Hematopoietic multipotent progenitor cell treated with erythropoietin and hydrocortisone succinate and interleukin-3 and kit ligand, for 6 days (in vitro differentiated cells): ENCODE measurements around the gene DOK6.
A peak's percentile ranks its signal among the peaks of the same experiment; 100 is the strongest.
"Not testable (repeated sequence)": the region's sequence is repeated elsewhere in the genome, so short reads cannot be mapped to it uniquely, and the experiment has no call there.

ENCODE experiments used
- DNase-seq: peaks from one replicate; pipeline ENCODE4 v3.0.0-alpha.2; 2015

DOK6 gene

DNA sequence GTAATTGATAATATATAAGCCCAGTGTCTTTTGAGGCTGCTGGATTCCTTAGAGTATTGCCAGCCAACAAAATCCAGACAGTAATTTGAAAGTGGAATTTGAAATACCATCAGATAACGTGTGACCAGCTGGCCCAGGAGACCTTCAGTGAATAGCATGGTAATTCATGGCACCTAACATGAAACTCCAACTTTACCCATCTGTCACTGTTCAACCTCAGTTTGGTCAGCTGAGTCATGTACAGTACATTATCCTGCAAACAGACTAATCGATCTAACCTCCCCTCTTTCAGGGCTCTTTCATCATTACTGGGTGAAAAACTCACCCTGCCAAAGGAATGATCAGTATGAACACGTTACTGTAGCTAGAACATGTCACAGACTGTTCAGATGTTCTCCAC lies 230.6 kb downstream of the DOK6 start:
- DNase-seq: no peak

DNA sequence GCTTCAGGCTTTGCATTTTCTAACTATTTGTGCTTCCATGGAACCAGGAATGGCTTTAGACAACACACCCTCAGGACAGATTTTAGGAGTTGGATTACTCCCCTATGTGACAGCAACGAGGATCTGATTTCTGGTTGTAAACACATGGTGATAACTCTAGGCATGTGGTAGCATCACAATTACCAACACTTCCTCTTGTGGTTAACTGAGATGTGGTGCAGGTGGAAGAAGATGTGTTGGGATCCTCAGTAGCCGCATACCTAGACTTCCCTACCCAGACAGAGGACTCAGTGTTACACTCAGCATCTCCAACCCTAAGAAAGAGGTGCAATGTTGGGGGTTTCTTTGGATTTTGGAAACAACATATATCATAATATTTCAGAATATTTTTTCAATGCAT lies 234.8 kb downstream of the DOK6 start:
- DNase-seq: no peak

DNA sequence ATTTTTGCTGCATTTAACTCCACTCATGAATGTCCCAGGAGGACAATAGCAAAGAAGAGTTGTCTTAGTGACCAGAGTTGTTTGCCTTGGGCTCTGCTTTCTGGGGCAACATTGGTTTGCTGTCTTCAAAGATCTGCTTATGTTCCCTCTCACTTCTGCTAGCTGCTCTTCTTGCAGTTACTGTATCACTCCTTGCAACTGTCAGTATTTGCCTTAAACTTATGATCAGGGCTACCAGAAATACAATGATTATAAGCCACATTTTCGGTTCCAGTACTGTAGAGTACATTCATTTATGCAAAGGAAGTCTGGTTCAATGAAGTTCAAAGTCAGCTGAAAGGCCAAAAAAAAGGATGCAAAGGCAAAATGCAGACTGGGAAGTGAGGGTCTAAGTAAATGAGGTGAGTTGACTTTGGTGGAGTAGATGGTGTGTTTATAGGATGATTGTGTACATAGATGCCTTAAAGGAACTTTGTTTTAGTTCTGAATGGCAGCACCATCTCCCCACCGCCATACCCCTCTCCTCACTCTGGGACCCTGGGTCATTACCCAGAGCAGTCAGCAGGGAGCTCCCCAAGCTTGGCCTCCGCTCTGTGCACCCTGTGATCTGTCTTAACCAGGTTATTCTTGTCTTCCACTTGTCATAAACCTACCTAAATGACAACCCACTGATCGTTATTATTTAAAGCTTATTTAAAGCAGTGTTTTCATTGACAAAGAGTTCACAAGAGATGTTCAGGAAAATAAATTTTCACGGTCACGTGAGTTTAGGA lies 236.0 kb downstream of the DOK6 start:
- peak; percentile 2 for DNase-seq

DNA sequence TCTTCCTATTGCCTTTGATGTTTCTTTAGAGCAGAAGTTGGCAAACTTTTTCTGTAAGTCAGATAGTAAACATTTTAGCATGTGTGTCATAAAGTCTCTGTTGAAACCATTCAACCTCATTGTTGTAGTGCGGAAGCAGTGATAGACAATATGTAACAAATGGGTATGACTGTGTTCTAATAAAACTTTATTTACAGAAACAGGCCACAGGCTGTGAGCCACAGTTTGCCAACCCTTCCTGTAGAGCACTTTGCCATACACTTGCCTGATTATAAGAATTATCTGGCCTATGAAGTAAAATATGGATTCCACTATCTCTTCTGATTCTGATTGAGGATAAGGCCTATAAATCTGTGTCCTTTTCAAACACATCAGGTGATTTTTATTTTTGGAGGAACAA lies 237.4 kb downstream of the DOK6 start:
- DNase-seq: no peak

DNA sequence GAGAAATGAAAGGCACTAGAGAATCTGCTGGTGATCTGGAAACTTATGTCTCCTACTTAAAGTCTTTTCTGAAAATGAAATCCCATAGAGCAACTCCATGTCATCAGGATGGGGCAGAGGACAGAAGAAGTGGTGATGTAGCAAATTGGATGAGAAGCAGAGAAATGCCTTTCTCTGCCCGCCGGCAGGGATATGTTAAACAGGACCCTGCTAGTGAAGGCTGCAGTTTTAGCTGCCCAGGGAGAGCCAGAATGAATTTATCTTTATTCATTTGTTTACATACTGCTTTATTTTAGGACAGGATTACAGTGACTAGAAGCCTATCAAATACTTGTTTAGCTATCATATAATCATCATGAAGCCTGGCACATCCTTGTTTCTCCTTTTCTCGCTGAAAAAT lies 247.0 kb downstream of the DOK6 start:
- no peak for DNase-seq

DNA sequence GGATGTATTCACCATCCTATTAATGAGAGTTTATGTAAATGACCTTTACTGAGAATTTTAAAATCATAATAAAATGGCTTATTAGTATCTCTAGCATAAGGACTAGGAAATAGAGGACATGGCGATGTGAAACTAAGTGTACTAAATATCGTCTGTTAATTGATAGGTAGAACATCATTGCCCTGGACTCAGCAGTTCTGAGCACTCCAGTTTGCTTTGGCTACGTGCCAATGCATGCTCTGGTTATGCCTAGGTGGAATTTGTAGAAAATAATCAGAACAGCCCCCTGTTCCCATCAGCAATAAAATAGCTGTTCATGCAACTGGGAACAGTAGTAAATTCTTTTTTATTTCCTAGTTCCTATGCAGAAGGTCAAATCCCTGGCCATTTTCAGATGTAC lies 247.8 kb downstream of the DOK6 start:
- DNase-seq: no peak

DNA sequence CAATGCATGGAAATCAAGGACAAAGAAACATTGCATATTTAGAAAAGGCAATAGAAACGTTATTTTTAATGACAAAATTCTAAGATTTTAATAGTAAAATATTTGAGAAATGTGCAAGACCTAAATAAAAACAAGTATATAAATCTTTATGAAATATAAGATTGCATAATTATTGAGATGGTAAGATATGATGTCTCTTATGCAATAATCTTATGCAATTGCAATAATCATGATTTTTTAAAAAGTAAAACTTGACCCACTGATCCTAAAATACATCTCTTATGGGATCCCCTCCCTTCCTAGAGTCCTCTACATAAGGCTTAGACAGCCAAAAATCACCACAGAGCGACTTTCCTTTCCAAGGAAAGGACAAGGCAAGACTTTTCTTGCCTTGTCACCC lies 249.0 kb downstream of the DOK6 start:
- no peak for DNase-seq

DNA sequence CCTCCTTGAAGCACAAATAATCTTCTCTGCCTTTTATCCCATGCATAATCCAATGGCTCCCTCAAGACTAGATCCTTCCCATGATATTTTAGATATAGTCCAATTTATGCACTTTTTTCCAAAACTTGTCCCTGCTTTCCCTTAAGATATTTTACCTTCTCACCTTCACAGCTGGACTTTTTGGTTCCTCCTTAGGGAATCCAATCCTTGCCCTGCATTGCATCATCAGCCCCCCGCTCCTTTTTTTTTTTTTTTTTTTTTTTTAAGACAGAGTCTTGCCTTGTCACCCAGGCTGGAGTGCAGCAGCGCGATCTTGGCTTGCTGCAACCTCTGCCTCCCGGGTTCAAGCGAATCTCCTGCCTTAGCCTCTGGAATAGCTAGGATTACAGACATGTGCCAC lies 250.6 kb downstream of the DOK6 start:
- DNase-seq: no peak

DNA sequence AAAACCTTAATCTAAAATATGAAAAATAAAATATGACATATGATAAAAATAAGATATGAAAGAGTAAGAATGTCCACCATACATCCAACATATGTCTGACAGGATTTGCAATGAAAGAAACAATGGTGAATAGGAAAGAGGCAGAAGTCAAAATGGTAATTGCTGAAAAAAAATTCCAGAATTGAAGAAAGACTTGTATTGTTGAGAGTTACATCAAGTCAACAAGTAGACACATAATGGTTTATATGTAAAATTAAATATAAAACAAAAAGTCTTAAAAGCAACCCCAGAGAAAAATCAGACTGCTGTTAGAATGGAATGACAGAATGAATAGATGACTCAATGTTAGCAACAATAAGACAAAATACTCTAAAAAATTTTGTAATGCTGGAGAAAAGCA lies 255.1 kb downstream of the DOK6 start:
- no peak for DNase-seq

DNA sequence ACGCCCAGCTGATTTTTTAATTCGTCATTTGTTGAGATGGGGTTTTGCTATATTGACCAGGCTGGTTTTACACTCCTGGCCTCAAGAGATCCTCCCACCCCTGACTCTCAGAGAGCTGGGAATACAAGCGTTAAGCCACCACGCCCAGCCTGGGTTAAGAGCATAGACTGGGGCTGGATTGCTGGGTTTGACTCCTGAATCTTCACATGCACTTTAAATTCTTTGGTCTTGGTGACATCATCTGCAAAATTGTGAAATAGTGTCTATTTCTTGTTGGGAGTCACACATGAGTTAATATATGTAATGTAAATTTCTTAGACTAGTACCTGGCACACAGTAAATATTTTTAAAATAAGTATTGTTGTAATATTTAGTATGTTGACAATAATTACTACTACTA lies 257.4 kb downstream of the DOK6 start:
- DNase-seq: no peak

DNA sequence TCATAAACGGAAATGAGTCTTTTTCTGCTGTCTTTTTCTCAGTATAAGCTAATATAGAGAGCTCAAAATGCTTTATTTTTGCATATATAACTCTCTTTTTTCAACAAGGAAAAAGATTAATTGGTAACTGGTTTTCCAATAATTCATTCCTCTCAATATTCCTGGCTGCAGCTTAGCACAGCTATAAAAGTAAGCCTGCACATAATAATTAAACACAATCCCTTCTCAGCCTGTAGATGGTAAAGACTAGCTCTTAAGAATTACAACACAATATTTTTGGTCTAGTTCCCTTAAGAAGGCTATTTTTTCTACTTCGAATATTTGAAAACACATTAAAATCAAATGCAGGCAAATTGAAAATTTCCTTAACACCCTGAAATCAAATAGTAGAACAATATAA lies 258.0 kb downstream of the DOK6 start:
- no peak for DNase-seq

DNA sequence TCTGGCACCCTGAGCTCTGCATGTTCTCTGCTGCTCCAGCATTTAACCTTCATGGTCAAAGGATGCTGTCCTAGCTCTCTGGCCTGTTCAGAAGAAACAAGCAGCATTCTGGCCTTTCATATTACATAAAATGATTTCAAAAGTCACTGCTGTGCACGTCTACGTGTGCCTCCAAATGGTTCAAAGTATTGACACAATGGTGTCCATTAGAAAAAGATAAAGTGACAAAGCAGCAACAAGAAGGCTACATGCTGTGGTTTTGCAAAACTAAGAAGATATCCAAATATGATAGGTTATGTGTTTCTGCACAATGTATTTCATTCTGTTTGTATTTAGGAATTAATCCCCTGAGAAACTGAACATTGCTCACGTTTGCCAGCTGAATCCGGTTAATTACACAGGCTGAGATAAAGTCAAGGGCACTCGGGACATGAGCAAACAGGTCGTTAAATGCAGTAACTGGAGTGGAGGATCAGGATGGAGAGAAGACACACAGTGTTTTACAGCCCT lies 258.5 kb downstream of the DOK6 start:
- DNase-seq: no peak

DNA sequence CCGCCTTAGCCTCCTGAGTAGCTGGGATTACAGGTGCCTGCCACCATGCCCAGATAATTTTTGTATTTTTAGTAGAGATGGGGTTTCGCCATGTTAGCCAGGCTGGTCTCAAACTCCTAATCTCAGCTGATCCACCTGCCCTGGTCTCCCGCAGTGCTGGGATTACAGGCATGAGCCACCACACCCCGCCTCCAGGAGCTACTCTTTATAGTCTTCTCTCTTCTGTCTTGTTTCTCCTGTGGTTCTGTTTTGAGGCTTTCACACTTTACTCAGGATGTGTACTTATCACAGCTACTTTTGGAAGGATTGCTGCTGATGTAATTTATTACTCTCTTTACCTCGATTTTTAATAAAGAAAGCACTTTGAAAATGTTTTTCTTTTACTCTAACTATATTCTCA lies 261.4 kb downstream of the DOK6 start:
- not testable (repeated sequence) for DNase-seq

DNA sequence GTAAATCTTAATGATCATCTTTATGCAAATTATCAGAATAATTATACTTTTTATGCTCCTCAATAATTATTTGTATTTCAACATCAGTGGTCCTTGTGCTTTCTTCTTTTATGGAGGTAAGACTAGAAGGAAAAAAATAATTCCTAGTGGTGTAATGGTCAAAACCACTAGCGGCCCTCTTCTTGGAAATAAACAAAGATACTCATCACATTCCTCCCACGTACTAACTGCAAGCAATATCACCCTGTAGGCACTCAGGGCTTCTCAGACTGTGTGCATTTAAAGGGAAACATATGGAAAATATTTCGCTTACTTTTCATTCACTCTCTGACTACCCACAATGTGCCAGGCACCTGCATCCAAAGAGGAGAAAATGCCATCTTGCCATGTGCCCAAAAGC lies 263.7 kb downstream of the DOK6 start:
- no peak for DNase-seq

DNA sequence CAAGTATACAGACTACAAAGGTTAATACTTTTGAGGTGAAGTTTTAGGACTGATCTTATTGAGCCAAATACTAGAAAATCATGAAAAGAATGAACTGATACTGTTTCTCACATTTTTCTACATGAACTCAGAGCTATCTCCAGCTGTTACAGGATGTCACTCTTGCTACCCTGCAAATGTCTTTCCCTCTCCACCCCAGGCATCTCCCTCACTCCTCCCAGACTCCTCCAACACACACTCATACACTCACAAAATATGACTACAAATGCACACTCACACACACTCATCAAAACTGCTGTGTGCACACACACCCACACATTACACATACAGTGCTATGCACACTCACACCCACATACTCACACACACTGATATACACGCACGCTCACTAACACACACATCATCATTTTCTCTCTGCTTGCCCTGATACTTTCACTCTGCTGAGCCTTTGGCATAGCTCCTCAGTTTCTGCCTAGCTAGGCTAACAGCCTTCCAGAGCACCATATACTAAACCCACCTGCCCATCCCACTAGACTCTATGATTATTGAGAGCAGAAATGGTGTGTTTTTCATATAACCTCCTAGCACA lies 273.7 kb downstream of the DOK6 start:
- no peak for DNase-seq

DNA sequence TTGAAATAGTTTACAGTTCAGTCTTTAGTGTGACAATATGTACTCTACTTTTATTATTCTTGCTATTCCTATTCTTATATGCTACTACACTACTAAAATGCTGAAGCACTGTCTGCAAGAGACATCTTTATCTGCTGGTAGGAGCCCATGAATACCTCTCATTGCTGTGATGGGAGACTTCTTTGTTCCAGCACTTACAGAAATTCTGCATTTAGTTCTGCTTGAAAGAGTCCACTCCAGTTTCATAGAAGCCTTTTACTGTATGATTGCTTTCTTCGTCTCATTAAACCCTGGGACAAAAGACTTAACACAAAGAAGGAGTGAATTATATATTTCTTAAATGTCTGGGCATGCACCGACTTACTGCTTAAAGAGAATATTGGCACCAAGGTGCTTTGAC lies 274.3 kb downstream of the DOK6 start:
- no peak for DNase-seq

DNA sequence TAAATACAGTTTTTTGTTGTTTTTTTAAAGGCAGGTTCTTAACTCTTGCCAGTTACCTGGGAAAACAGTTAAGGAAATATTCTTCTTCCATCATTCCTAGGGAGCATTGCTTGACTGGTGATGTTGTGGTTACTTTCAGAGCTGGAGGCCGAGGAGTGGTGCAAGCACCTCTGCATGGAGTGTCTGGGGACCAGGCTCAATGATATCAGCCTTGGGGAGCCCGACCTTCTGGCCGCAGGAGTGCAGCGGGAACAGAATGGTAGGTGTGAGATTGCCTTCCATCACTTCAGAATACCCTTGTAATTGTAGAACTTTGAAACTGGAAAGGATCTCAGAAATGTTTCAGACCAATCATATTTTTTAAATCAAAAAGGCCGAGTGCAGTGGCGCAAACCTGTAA lies 276.9 kb downstream of the DOK6 start:
- DNase-seq: no peak

DNA sequence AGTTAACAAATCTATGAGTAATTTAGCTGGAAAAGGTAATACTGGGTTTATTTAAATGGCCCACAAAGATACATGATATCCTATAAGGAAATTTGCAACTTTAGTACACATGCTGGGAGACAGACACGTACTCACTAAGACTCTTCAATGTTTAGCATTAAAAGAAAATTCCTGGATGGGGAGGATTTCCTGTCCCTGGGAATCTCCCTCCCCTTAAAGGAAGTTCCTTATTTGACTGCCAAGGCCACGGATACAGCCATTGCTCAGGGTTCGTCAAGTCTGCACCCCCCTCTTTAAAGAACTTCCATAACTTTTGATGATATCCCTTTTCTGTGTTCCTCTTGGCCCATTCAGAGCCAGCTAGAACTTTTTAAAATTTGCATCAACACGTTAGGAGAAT lies 279.4 kb downstream of the DOK6 start:
- no peak for DNase-seq

DNA sequence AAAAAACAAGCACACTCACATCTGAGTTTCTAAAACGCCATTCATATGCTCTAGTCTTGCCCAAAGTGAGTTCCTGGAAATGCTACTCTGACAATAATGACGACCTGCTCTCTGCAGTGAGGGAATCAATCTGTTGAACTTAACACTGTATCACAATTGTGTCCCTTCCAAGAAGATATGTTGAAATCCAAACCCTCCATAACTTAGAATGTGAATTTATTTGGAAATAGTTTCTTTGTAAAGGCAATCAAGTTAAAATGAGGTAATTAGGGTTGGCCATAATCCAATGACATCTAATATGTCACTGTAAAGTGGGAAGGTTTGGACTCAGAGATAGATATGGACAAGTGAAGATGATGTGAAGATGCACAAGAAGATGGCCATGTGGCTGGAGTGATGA lies 282.5 kb downstream of the DOK6 start:
- DNase-seq: no peak

DNA sequence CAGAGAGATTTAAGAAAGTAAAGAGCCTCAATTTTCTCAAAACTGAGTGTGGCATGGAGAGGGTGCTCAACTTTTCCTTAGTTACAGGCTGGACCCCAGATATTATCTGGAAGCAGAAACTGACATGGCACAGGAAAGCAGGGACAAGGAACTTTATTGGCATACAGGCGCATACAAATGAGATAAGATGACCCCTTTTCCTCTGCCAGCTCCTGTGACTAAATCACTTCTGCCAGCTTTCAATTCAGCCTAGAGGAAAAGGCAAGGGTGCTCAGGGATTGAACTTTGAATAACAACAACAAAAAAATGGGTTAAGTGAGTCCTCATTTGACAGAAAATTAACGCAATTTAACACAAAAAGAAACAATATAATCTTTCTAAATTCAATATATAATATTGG lies 284.1 kb downstream of the DOK6 start:
- DNase-seq: no peak

DNA sequence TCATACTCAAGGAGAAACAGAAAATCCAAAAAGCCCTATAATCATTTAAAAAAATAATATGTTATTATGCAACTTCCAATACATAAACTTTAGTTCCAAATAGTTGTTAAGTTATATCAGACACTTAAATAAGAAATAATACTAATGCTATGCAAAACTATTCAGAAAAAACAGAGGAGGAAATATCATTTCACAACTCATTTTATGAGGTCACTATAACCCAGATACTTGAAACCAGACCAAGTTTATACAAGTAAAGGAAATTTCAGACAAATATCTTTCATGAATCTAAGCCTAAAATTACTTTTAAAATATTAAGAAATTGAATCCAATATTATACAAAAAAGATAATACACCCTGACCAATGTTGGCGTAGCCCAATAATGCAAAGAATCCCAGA lies 286.2 kb downstream of the DOK6 start:
- no peak for DNase-seq

DNA sequence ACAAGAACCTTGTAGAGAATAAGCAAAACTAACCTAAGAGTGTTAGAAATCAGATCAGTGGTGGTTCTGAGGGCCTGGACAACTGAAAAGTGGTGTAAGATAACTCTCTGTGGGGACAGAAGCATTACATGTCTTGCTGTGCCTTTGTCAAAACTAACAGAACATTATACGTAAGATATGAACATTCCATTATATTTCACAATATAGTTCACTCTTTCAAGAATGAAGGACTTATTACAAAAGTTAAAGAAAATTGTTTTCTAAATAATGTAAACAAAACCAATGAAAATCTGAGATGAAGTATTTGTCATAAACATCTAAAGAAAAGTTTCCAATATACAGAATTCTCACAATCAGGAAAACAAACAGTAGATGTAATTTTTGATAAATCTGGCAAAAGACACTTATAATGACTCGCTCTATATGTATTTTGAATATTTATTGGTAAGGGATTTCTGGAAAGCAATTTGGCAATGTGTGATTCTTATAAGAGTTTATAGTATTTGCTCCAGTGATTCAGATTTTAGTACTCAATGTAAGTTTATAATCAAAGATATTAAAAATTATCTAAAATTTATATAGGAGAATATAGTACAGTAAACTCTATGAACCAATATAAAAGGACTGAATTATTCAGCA lies 288.6 kb downstream of the DOK6 start:
- DNase-seq: no peak

DNA sequence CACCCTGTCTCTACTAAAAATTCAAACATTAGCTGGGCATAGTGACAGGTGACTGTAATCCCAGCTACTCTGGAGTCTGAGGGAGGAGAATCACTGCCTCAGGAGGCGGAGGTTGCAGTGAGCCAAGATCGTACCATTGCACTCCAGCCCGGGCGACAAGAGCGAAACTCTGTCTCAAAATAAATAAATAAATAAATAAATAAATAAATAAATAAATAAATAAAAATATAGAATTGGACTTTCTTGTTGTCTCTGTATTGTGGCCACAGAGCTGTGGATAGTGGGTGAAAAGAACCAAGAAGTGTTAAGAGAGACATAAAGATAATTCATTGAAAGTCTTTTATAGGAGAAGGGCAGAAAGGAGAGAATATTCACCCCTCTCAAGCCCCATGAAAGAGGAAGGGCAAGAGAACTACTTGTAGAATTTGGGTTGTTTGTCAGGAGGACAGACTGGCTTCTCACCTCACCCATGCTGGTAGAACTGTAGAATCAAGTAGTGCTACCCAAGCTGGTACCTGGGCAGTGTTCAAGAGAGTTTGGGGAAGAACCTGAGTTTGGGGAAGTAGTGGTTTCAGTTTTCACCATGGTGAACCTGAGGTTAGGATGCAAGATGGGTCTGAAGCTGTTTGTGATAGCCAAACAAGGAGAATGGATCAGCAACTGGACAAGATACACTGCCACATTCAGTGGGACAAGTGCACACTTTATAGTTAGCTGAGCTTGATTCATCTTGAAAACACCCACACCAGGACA lies 290.5 kb downstream of the DOK6 start:
- DNase-seq: no peak

DNA sequence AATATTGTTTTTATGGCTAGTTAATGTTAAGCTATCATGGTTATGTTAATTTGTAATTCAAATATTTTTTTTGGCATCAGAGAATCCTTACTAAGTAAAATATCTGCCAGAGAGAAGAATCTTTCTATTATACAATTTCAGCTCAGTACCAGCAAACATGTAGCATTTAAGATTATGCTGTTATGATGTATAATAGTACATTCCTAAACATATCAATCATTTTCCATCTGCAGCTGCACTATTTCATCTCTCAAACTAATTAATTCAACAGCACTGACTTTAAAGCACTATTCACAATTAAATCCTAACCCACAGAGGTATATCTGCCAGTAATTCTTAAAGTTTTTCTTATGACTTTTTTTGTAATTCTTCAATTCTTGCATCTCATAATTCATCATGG lies 296.4 kb downstream of the DOK6 start:
- DNase-seq: no peak
